Left hindlimb (tissue), 1 donor: ENCODE data around the gene FOXJ3.

ENCODE experiments used
- DNase-seq: peaks from one replicate; pipeline ENCODE4 v3.0.0-alpha.2; 2018

Gene FOXJ3

DNA sequence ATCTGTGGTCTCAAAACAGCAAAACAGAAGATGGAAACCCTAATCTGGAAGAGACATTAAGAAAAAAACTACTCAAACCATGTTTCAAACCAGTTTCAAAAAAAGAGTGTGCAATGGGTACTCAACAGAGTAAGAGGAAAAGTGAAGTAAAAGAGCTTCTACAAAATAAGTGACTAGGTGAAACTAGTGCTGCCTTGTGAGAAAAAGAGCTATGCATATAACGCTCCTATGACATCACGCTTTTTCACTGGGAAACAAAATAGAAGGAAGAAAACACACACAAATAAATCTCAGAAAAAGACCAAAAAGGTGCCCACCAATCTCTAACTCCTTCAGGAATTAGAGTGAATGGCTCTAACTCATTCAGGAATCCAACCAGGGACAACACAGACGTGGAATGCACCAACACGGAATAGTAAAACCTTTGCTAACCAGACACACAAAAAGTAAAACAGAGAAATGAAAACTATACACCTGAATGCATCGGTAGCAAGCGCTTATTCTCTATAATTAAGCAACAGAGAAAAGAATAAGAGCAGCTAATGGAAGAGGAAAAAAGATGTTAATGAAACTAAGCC, 1.3 kb downstream of the FOXJ3 start:
- DNase-seq: no peak

DNA sequence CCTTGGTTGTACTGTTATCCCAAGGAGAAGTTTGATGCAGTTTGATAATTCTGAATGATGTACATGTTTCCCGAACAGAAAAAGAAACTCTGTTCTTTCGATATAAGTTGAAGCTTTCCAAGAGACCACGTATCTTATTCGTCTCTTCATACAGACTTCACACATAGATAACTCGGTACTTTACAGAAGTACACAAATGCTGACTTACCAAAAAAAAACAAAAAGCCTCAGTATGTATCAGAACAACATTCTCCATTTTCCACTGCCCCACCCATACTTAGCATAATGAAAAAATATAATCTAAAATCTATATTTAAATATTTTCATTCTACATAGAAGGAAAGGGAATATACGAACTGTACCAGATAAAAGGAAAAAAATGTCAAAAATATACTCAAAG, 2.2 kb downstream of the FOXJ3 start:
- DNase-seq: no peak

DNA sequence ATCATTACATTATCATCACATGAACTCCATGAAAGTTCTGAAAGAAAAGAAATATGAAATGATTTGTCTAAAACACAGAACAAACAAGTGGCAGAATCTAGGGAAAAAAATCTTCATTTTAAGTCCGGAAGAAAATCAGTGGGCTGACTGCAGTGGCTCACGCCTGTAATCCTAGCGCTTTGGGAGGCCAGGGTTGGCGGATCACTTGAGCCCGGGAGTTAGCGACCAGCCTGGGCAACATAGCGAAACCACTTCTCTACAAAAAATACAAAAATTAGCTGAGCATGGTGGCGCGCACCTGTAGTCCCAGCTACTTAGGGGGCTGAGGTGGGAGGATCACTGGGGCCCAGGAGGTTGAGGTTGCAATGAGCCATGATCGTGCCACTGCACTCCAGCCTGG, 4.8 kb downstream of the FOXJ3 start:
- no peak for DNase-seq

DNA sequence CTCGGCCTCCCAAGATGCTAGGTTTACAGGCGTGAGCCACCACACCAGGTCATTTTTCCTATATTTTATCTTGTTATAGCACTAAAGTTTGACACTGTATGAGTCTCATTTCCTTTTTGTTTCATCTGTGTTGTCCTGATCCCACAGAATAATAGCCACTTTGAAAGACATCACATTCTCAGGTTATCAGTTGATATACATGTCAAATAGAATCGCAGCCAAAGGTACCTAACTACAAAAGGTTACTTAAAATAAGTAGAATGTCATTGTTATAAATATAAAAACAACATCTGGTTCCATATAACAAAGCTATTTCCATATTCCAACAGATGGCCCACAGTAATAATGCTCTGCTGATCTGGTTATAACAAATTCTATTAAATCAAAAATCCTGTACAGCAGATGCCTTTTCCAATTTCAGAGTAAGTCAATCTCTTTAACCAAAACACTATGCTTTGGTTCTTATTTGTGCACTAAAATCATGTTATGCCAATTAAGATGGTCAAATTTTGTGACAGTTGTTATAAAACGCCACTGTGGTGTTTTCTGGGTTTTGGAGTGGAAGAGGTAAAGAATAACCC, 6.0 kb downstream of the FOXJ3 start:
- DNase-seq: no peak

DNA sequence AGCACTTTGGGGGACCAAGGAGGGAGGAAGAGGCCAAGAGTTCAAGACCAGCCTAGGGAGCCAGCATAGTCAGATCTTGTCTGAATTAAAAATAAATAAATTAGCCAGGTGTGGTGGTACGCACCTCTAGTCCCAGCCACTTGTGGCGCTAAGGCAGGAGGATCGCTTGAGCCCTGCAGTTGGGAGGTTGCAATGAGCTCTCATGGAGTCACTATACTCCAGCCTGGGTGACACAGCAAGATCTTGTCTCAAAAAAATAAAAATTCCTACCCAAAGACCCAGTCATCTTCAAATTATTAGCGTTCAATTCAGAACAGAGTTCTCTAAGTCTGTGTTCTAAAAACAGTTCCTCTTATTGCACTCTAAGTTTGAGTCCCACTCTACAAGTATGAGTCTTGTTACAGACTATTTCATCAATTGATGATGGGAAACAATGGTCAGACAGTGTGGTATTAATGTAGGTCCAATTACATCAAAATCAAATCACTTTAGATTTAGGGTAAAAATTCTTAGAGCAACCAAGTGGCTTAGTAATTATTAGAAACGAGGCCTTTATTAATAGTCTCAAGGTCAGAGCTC, 6.9 kb downstream of the FOXJ3 start:
- DNase-seq: no peak

DNA sequence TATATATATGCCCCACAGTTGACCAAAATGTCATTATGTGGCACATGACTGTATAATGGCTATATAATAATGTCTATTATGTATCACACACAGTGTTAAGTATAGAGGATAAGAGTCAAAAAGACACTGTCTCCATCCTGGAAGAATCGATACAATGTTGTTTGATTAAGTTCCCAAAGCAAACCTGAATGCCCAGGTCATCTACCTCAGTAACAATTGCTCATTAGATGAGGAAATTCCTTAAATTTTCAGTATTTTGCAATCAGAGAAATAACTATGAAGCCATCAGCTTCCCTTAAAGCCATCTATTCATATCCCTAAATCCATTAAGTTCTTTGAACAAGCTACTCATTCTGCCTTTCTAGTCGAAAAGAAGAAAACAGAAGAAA, 10.0 kb downstream of the FOXJ3 start:
- no peak for DNase-seq

DNA sequence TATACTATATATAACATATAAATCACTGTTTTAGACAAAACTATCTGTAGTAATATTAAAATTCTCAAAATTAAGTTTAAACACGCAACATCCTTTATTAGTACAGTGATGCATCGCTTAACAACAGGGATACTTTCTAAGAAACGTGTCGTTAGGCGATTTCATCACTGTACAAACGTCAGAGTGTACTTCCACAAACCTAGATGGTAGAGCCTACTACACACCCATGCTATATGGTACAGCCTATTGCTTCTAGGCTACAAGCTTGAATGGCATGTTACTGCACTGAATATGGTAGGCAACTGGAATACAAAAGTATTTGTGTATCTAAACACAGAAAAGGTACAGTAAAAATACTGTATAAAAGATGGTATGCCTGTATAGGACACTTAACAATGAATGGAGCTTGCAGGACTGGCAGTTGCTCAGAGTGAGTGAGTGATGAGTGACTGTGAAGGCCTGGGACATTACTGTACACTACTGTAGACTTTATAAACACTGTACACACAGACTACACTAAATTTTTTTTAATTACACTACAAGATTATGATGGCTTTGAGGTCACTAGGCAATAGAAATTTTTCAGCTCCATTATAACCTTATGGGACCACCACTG, 10.5 kb downstream of the FOXJ3 start:
- DNase-seq: no peak

DNA sequence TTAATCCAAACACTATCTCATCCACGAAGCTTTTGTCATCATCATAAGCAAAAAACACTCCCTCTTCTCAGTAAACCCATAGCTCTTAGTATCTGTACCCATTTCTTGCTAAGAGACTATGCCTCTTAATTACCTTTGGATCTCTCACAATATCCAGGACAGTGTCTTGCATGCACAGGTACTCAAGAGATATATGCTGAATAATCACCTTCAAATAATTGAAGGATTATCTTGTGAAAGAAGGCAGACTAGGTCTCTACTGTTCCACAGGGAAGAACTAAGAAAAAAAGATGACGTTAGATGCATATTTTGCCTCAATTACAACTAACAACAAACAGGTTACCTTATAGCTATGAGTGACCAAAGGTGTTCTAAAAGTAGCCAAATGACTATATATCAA, 11.5 kb downstream of the FOXJ3 start:
- DNase-seq: no peak

DNA sequence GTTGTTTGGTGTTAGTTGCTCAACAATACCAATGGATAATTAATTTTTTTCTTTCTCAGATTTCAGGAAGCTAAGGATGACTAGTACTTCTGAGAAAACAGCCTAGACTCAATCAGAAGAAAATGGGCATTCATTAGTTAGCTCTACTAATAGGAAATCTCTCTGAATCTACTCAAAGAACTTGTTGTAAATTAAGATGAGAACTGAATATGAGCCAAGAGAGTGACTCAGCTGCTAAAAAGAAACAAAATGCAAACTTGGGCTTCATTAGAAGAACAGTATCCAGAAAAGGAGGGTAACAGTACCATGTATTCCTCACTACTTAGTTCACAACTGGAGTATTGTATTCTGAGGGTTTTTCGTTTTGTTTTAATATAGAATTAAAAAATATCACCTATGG, 12.5 kb downstream of the FOXJ3 start:
- no peak for DNase-seq

DNA sequence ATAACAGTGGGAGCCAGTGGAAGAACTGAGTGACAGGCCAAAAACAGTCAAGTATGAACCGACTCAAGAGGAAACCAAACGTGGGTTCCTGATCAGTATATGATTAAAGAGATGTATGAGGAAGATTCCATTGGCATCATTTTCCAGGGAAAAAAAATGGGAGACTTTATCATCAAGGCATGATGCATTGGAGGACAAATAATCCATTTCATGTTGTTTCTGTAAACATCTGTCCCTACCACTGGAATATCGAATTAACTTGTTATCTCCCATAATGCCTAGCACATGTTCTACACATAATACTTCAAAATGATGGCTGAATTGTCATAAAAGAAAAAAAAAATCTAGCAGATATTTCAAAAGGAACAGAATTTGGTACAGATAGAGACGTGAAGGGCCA, 13.3 kb downstream of the FOXJ3 start:
- no peak for DNase-seq

DNA sequence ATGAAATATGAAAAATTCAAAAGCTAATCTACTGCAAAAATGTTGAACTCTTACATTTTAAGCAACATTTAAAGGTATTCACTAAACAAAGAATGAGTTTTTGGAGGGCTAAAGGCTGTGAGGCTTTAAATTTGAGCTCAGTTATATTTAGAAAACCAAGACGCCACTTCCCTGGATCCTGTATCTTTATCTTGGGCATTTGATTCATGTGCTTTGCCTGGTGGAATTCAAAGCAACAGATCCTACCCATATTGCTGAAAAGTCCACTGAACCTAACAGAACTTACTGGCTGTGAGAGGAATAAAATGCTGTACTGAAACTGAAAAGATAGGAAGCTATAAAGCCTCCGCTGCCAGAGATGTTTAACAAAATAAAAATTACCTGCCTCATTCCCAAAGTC, 14.3 kb downstream of the FOXJ3 start:
- no peak for DNase-seq

DNA sequence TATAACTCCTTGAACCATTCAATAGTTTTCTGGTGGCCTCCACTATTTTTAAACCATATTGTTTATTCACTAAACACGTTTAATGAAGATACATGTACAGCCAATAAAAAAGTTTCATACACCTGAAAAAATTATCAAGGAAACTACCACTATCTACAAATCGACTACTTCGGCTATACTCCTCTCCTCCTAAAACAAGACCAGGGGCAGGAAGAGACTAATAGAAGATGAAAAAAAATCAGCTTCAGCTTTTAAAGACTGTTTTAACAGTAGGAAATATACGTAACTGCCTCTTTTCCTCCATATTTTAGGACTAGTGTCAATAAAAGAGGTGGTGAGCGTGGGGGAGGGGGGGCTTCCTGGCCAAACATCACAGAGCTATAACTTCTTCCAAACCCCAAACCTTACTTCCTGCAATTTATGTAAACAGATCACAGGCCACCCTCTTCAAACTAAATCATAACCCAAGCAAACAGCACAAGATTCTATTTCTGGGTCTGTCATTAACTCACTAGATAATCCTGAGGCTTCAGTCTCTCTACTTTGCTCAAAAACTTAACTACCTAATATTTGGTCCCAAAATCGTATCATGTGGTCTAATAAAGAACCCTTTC, 15.1 kb downstream of the FOXJ3 start:
- peak; percentile 40 for DNase-seq

DNA sequence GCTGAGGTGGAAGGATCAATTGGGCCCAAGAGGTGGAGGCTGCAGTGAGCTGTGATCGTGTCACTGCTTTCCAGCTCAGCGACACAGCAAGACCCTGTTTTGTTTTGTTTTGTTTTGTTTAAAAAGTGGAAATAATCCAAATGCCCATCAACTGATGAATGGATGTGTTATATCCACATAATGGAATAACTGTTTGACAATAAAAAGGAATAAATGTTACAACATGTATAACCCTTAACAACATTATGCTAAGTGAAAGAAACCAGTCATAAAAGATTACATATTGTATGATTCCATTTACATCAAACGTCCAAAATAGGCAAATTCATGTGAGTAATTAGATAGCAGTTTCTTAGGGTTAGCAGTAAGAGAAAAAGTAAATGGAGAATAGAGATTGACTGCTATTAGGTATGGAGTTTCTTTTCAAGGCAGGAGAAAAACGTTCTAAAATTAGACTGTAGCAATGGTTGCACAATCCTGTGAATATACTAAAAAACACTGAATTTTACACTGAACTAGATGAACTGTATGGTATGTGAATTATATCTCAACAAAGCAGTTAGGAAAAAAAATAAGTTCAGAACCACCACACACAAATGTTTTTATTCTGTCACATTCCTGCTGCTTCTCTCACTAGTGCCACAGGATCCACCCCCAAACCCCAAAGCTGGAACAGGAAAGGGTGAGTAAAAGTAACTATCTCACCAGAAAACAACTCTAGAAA, 15.7 kb downstream of the FOXJ3 start:
- DNase-seq: no peak

DNA sequence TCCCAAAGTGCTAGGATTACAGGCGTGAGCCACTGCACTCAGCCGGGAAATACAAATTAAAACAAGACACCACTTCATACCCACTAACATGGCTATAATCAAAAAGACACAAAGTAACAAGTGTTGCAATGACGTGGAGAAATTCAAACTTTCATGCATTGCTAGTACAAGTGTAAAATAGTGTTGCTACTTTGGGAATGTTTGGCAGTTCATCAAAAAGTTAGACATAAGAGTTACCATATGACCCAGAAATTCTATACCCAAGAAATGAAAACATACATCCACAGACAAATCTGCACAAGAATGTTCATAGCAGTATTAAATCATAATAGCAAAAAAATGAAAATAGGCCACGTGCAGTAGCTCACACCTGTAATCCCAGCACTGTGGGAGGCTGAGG, 16.4 kb downstream of the FOXJ3 start:
- no peak for DNase-seq

DNA sequence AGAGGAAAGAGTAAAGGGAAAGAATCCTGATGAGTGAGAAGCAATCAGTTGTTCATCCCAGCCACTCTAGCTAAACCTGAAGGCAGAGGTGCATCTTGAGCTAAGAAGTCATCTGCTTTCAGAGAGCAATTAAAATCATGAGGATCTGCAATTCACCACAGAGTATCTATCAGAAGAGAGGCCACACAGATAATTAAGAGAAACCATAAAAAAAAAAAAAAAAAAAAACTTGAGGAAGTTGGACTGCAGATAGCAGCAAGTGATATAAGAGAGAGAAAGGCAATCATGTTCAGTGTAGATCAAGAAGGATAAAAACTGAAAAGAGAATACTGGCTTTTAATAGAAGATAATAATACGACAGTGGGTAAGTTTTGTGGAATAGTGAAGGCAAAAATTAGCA, 17.7 kb downstream of the FOXJ3 start:
- DNase-seq: no peak

DNA sequence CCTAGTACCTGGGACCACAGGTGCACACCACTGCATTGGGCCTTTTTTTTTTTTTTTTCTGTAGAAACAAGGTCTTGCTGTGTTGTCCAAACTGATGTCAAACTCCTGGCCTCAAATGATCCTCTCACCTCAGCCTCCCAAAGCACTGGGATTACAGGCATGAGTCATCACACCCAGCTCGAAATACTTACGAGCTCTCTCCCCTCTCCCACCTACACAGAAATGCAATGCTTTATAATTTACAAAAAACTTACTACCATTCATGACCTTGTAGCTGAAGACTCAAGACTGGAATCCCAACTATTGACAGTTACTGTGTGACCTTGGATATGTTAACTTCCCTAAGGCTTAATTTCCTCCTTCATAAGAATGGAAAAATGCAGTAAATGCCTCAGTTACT, 18.7 kb downstream of the FOXJ3 start:
- DNase-seq: no peak

DNA sequence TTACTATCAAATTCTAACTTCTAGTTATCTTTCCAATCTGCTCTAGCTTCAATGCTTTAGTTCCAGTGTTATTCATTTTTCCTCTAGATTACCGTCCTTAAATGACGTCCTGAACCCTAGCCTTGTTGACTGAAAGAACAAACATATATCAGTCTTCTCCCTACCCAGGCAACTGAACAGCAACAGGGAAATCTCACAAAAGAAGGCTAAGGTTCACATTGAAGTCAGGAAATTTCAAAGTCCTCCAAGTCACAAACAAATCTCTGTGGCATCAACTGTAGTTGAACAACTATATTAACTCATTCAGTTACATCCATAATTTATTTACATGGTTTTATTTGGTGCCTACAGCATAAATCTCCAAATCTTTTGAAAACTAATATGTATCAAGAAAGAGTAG, 19.5 kb downstream of the FOXJ3 start:
- DNase-seq: no peak

DNA sequence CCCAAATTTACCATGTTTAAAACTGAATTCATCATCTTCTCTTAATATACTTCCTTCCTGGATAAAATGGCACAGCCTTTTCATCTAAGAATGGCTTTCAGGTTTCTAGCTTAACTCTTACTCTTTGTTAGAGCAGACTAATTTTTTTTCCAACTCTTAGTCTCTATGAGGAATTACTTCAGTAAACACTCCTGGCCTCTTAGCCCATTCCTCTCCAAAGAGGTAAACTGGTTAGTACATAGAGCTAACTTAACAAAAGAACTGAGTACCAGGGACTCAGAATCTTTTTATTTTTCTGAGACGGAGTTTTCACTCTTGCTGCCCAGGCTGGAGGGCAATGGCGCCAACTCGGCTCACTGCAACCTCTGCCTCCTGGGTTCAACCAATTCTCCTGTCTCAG, 21.1 kb downstream of the FOXJ3 start:
- no peak for DNase-seq

DNA sequence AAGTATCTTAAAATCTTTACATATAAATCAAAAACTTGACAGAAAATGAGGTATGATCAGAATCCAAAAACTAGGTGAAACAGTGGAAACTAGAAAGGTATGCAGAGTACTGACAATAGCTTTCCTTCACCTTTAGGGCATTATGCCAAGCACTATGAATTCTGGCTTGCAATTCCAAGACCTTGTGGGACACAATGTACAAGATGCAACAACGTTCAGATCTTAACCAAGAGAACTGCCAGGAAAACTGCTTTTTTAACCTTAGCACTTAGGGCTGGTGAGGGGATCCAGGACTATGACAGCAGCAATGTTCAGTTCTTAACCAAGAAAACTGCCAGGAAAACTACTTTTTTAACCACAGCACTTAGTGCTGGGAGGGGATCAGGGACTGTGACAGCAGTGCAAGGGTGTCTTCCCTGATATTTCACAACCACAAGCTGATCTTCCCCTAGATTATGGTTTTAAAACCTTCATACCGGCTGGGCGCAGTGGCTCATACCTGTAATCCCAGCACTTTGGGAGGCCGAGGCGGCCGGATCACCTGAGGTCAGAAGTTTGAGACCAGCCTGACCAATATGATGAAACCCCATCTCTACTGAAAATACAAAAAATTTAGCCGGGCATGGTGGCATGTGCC, 22.3 kb downstream of the FOXJ3 start:
- DNase-seq: no peak

DNA sequence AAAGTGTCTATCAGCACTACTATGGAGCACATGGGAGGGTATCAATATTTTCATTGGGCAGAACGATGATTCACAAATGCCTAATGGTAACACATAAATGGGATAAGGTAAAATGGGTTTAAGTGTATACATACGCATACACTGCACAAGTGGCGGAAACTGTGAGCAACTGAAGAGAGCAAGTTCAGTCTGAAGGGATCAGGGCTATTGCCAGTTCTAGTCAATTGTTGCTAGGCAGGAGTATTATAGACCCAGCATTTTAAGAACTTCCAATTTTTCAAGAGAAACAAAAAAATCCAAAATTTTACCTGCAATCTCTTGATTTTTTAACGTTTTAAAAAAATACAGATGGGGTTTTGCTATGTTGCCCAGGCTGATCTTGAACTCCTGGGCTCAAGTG, 23.1 kb downstream of the FOXJ3 start:
- DNase-seq: no peak

DNA sequence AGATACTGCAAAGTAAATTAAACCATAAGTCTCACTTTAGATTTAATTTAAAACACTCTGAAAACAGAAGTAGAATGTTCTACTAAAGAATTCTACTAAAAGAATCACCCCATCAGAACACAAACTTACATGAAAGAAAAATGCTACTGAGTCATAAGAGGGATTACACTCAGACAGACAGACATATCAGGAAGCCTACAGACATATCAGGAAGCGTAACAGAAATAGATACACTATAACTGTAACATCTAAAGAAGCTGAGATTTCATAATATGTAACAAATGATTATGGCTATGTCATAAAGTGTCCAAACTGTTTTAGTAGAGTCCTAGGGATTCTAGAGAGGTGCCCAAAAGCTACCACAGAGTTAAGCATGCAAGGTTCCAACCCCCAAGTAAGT, 23.9 kb downstream of the FOXJ3 start:
- DNase-seq: no peak

DNA sequence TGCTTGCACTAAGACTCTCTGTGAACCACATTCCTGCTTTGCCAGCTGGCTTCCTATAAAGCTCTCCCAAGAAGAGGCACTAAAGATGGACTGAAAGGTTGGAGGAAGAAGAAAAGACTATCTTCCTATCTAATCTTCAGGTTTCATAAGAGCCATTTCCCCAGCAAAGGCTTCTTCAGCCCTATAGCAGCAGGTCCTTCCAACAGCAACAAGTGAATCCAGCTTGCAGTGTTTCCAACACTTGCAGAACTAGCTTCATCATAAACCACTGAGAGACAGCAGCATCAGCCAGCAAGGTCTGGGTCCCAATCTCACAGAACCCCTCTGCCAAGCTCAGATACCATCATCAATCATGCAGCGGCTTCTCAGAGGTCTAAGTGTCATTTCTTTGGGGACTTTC, 28.1 kb downstream of the FOXJ3 start:
- DNase-seq: no peak

DNA sequence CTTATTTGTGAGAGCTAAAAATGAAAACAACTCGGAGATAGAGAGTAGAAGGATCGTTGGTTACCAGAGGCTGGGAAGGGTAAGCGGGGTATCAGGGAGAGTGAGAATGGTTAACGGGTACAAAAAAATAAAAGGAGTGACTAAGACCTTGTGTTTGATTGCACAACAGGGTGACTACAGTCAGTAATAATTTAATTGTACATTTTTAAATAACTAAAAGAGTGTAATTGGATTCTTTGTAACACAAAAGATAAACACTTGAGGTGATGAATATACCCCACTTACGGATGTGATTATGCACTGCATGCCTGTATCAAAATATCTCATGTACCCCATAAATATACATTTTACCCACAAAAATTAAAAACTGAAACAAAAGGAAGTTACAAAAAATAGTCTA, 29.4 kb downstream of the FOXJ3 start:
- no peak for DNase-seq
